Ecto neural progenitor cell (in vitro differentiated cells): ENCODE data around the gene TMEM179B.
A peak's percentile ranks its signal among the peaks of the same experiment; 100 is the strongest.
"Not testable (repeated sequence)": the region's sequence is repeated elsewhere in the genome, so short reads cannot be mapped to it uniquely, and the experiment has no call there.

ENCODE experiments used
- DNase-seq: peaks from one replicate; pipeline ENCODE4 v3.0.0-alpha.2; 2018; ENCODE audit warnings: low spot score

Gene TMEM179B, protein sequence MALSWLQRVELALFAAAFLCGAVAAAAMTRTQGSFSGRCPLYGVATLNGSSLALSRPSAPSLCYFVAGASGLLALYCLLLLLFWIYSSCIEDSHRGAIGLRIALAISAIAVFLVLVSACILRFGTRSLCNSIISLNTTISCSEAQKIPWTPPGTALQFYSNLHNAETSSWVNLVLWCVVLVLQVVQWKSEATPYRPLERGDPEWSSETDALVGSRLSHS

GRCh38 chr11:62787005-62787759, at the start of gene TMEM179B:
TMEM179B (plus strand) TSS chr11:62787402; CDS start chr11:62787432, 30 bp downstream.
- DNase-seq = peak; percentile 97

GRCh38 chr11:62747475-62748160, 39.6 kb upstream of the TMEM179B start:
- DNase-seq = no peak

GRCh38 chr11:62749931-62750330, 37.3 kb upstream of the TMEM179B start:
- DNase-seq = not testable (repeated sequence)

GRCh38 chr11:62752177-62752785, 34.9 kb upstream of the TMEM179B start:
- no peak for DNase-seq

DNA sequence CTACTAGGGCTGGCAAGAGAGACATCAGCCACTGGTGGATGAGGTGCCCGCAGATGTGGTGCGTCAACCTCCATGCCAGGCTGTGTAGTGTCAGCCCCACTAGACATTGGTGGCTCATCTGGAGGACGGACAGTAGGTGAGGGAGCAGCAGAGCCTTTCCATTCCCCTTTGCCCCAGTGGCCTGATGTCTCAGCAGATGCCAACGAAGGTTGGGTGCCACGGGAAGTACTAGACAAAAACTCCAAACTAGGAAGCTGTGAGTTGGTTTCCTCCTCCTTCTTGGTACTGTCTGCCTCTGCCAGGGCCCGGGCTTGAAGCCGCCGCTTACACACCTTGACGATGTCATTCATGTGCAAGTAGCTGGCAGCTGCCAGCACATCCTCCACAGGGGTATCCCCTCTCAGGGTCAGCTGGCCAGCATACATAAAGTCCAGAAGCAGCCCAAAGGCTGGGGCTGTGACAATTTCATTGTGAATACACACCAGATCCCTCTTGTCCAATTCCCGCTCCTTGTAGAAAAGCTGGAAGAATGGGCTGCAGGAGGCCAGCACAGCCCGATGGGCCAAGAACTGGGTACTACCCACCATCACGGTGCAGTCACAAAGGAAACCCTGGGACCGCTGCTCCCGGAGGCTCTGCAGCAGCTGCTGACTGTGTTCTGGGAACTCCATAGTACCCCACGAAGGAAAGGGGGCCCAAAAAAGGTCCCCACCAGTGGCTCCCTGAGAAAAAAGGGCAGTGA, 34.0 kb upstream of the TMEM179B start:
- no peak for DNase-seq

GRCh38 chr11:62753736-62754603, 33.2 kb upstream of the TMEM179B start, which contains the start of gene ZBTB3:
ZBTB3 (minus strand) TSS chr11:62754160; CDS start chr11:62753664, 496 bp downstream.
- peak; percentile 98 for DNase-seq

- DNase-seq = no peak
These were observed 32.1 kb upstream of the TMEM179B start for GRCh38 chr11:62755086-62755615.

GRCh38 chr11:62757846-62758788, 29.1 kb upstream of the TMEM179B start:
- no peak for DNase-seq

DNA sequence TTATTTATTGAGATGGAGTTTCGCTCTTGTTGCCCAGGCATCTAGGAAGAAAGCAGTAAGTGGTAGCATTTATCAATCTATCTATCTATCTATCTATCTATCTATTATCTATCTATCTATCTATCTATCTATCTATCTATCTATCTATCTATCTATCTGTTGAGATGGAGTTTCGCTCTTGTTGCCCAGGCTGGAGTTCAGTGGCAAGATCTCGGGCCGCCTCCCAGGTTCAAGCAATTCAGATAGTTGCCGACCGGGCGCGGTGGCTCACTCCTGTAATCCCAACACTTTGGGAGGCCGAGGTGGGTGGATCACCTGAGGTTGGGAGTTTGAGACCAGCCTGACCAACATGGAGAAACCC, 26.4 kb upstream of the TMEM179B start:
- DNase-seq = not testable (repeated sequence)

DNA sequence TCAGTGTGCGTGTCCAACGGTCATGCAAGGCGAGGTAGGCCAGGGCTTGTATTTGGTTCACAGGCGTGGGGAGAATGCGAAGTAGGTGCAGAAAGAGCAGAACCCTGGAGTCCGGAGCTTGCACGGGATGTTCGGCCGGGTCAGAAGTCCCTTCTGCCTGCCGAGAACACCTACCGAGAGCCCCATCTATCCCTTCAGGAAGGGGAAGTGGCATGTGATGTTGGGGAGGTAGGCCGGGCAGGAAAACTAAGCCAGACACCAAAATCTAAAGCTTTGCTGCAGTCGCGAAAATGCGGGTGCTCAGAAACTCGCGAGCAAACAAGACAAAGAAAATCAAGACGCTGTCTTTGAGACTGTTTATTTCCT, 16.4 kb upstream of the TMEM179B start:
- DNase-seq = peak; percentile 61

- peak; percentile 99 for DNase-seq
These were observed 15.8 kb upstream of the TMEM179B start, which contains the start of gene TAF6L for GRCh38 chr11:62771144-62772021. TAF6L (plus strand) TSS chr11:62771396; CDS start chr11:62775784, 4,388 bp downstream.

- DNase-seq = no peak
These were observed 12.8 kb upstream of the TMEM179B start for GRCh38 chr11:62774407-62774806.

- DNase-seq = no peak
These were observed 11.6 kb upstream of the TMEM179B start for GRCh38 chr11:62775646-62776045.

- DNase-seq = no peak
These were observed 9.8 kb upstream of the TMEM179B start for GRCh38 chr11:62777389-62777788.

DNA sequence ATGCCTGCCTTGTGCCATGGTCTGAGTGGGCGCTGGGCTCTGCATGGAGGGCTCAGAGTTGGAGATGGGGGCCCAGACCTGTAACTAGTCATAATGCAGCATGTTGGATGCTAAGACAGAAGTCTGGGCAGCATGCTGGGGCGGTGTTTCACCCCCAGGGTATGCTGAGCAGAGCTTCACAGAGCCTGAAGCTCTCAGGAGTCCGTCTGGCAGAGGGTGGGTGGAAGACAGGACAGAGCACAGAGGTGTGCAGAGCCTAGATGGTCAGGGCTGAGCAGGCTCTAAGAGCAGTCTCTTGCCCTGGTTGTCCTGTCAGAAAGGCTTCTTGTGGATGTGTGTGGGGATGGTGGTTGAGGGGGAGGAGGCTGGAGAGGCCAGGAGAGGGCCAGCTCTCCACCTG, 8.8 kb upstream of the TMEM179B start:
- no peak for DNase-seq

- no peak for DNase-seq
These were observed 4.4 kb upstream of the TMEM179B start for GRCh38 chr11:62782753-62783152.

DNA sequence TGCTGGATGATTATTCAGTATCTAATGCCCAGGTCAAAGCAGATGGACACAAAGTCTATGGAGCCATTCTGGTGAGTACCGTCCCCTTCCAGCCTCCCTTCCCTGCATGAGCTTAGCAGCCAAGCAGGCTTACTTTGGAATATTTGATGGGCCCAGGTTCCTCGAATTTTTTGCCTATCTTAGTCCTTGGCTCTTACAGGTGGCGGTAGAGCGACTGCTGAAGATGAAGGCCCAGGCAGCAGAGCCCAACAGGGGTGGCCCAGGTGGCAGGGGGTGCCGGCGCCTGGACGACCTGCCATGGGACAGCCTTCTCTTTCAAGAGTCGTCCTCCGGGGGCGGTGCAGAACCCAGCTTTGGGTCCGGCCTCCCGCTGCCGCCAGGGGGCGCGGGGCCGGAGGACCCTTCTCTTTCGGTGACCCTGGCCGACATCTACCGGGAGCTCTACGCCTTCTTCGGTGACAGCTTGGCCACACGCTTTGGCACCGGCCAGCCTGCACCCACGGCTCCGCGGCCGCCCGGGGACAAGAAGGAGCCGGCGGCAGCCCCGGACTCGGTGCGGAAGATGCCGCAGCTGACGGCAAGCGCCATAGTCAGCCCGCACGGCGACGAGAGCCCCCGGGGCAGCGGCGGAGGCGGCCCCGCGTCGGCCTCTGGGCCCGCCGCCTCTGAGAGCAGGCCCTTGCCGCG, 741 bp upstream of the TMEM179B start:
- DNase-seq = peak; percentile 94

DNA sequence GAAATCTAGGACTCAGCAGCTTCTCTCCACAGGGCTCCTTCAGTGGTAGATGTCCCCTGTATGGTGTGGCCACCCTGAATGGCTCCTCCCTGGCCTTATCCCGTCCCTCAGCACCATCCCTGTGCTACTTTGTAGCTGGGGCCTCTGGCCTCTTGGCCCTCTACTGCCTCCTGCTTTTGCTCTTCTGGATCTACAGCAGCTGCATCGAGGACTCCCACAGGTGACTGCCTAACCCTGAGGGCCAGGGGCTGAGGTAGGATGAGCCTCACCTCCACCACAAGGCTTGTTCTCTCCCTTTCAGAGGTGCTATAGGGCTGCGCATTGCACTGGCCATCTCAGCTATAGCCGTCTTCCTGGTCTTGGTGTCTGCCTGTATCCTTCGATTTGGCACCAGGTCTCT, 1.8 kb downstream of the TMEM179B start:
- no peak for DNase-seq
